Esophagus muscularis mucosa (tissue), 3 donors: ENCODE measurements around the gene CEMIP2.

Experiments used
- POLR2AphosphoS5 ChIP-seq, 2 donors: sonication (generic); formaldehyde crosslinking; IDR thresholded peaks; one replicate each; pipeline ENCODE4 v1.6.1; 2017; ENCODE audit warnings: antibody characterized with exemption in 2 of 2
- TF ChIP-seq, protein P1 (sequence below), 3 experiments: fragments of 200-600 bp in 2 of 3; fragments of 450-650 bp in 1 of 3; sonication (generic) in 2 of 3; IDR thresholded peaks; one replicate each; pipeline ENCODE4 v1.5.1; 2017 to 2019; ENCODE audit warnings: antibody characterized with exemption in 3 of 3, mild to moderate bottlenecking in 2 of 3, moderate library complexity in 1 of 3

DNA sequence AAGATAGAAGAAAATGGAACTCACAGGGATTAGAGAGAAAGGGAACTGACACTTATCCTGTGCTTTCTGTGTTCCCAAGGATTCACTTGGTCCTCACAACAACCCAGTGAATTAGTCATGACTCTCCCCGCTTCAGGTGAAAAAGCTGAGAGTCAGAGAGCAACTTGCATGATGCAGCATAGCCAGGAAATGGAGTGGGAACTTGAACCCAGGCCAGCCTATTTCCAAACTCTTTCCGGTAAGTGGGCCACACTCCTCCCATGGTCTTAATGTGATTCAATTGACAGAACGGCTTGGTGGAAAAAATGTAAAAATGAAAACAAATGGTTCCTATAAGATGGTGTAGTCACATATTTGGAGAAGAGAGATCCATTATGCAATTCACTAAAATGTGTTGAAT lies 45.9 kb upstream of the CEMIP2 start:
- TF ChIP-seq, protein P1, sequence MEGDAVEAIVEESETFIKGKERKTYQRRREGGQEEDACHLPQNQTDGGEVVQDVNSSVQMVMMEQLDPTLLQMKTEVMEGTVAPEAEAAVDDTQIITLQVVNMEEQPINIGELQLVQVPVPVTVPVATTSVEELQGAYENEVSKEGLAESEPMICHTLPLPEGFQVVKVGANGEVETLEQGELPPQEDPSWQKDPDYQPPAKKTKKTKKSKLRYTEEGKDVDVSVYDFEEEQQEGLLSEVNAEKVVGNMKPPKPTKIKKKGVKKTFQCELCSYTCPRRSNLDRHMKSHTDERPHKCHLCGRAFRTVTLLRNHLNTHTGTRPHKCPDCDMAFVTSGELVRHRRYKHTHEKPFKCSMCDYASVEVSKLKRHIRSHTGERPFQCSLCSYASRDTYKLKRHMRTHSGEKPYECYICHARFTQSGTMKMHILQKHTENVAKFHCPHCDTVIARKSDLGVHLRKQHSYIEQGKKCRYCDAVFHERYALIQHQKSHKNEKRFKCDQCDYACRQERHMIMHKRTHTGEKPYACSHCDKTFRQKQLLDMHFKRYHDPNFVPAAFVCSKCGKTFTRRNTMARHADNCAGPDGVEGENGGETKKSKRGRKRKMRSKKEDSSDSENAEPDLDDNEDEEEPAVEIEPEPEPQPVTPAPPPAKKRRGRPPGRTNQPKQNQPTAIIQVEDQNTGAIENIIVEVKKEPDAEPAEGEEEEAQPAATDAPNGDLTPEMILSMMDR (IDR thresholded peaks at IDR 0.05) = no peak
- TF ChIP-seq POLR2AphosphoS5 (IDR thresholded peaks at IDR 0.05) = no peak
